GM21528 (cell line): Measurements from ENCODE around the gene DTX2.
A peak's percentile ranks its signal among the peaks of the same experiment; 100 is the strongest.
"Not testable (repeated sequence)": the region's sequence is repeated elsewhere in the genome, so short reads cannot be mapped to it uniquely, and the experiment has no call there.

Experiments used
- ATAC-seq: cut with Tn5 transposase; IDR thresholded peaks from one replicate; pipeline ENCODE4 v1.9.1; 2021; ENCODE audit warnings: mild to moderate bottlenecking, moderate library complexity; ENCODE audit not compliant: unreplicated experiment, low FRiP score

The DTX2 gene

DNA sequence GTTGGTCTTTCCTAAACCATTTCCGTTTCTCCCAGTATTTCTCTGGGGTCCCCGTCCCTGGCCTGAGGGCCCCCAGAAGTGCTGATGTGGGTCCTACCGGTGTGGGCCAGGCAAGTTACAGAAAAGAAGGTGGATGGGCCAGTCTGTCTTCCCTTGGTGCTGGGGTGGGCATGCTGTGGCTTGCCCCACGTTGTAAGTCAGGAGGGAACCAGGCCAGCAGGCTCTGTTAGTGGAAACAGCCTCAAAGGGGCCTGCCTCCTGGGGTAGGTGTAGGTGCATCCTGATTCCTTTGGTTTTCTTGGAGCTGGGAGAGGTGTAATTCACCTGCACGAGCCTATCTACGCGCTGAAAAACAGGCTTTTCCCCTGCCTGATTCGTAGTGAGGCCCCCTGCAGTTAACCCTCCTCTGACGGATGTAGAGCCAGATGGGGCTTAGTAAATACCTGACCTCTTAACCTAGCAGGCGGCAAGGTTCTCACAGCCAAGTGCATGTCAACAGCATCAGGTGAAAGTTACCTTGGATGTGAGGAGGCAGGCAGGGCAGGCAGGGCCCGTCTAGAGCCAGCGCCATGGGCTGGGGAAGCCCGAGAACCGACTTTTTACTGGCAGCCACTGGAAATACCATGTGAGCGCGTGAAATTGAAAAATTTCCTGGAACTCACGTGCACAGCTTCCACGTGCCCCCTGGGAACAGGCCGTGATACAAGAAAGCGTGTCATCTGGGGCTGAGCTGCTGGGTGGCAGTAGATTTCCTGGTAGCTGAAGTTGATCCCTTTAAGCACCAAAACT lies 24.5 kb downstream of the DTX2 start:
- peak; percentile 12 for ATAC-seq

DNA sequence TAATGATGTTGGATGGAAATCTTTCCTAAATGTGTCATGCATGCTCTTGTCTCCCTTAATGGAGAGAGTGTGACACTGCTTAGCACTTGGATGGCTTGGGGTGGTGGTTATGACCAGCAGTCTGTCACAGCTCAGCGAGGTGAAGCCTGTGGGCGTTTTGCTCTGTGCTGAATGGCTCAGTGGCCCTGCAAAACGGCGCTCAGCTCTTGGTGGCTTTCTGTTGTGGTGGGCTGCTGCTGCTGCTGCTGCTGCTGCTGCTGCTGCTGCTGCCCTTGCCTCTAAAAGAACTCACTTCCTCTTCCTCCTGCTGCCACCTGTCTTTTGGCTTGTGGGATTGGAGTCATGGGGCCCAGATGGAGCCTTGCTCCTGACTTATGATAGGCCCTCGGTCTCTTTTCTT lies 25.1 kb downstream of the DTX2 start:
- peak; percentile 98 for ATAC-seq

DNA sequence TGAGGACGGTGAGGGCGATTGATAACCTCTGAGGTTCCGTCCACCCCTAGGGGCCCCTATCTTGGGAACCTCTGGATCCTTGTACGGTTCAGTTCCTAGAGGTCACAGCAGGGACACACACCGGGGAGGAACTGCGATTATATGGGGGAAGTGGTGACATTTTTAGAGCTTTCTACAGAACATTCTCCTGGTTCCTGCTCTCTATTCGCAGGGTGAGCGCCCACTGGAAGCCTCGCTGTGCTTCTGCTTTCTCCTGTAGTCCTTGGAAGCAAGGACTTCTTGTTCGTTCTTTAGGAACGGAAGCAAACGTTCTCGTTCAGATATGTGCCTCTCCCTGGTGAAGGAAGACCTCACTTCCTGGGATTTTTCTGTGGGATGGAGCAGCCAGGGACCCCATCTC lies 26.5 kb downstream of the DTX2 start:
- not testable (repeated sequence) for ATAC-seq

DNA sequence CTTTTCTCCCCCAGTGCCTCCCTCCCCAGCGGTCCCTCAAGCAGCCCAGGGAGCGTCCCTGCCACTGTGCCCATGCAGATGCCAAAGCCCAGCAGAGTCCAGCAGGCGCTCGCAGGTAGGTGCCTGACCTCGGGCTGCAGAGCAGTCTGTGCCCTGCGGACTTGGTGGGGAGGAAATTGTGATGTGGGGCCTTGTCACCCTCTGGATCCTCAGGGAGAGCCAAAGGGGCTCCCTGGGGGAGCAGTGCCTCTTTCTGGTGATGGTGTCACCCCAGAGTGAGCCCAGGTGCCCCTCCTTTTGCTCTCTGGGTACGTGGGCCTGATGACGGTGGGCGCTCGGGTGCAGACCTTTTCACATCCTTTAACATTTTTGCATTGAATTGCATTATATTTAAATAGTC lies 30.6 kb downstream of the DTX2 start:
- ATAC-seq, result not testable (repeated sequence)

DNA sequence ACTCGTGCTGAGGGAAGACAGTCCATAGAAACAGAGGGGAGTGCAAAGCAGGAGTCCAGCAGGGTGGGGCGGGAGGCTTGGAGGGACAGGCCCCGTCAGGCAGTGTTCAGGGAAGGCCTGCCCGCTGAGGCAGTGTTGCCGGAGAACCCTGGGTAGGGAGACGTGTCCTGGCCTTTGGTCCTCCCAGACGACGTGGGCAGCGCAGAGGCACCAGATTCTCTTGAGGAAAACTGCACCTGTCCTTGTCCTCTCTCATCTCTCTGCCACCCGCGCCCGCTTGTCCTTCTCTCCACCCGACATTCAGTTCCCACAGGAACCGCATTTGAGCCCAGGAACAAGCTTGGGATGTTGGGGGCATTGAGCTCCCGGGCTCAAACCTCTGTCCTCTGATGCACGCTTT lies 34.2 kb downstream of the DTX2 start:
- not testable (repeated sequence) for ATAC-seq

DNA sequence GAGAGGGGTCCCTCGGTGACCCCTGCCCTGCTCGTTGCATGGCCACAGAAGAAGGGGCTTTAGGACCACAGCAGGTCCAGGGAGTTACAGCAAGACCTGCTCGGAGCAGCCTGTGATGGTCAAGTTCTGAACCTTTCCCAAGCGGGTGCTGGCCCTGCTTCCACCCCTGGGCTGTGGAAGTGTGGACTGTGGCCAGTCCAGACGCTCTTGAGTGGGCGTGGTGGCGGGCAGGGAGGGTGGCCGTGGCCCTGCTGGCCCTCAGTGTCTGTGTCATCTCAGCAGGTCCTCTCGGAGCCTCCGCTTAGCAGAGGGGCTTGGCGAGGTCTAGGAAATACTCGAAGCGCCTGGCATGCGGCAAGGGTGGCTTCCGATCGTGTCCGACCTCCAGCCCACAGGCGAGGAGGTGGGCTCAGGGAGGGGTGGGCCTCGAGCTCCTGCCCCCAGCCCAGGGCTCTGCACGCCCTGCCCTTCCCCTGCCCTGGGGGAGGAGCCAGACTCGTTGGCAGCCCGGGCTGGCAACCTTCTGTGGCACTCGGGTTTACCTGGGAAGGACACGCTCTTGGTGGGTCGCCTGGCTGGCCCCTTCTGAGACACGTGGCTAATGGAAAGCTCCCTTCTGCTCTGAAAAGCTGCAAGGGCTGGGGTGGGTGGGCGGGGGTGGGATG lies 36.5 kb downstream of the DTX2 start:
- not testable (repeated sequence) for ATAC-seq

DNA sequence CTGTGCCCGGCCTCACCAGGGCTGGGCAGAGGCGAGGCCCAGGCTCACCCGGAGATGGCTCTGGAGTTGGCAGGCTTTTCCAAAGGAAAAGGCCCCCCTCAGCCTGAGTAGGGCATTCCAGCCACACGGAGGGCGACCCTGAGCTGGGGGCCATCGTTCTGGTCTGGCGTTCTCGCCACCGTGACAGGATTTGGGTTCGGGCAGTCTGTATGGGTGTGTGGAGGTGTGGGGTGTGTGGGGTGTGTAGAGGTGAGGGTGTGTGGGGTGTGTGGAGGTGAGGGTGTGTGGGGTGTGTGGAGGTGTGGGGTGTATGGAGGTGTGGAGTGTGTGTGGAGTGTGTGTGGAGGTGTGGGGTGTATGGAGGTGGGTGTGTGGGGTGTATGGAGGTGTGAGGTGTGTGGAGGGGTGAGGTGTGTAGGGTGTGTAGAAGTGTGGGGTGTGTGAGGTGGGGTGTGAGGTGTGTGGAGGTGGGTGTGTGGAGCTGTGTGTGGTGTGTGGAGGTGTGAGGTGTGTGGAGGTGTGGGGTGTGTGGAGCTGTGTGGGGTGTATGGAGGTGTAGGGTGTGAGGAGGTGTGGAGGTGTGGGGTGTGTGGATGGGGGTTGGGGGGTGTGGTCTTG lies 37.2 kb downstream of the DTX2 start:
- not testable (repeated sequence) for ATAC-seq

DNA sequence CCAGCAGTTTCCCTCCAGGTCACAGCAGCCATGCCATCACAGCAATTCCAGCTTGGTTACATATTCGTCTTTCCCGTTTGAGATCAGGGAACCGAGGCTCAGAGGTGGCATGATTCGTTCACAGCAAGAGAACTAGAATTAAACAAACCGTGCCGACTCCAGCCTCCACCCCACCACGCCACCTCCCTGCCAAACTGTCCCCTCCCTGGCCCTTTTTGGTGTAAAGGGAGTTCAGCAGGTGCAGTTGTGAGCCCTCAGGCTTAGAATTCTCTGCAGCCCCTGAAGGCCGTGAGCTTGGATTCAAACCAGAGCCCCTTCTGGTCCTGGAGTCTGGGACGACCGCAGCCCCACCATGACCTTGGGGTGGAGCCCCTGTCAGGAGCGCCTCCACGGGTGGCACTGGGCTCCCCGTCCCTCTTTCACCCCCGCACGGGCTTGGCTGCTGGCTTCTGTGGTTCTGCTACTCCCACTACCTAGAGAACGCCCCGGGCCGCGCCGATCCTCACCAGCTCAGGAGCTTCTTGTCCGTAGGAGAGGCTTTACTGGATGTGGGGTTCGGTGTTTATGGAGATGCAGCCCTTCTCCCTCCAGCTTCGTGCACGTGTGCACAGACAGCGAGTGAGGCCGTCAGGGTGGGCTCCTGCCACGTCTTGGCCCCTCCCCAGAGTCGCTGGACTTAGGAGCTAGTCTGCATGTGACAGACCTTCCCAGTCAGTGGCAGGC lies 37.9 kb downstream of the DTX2 start:
- not testable (repeated sequence) for ATAC-seq

DNA sequence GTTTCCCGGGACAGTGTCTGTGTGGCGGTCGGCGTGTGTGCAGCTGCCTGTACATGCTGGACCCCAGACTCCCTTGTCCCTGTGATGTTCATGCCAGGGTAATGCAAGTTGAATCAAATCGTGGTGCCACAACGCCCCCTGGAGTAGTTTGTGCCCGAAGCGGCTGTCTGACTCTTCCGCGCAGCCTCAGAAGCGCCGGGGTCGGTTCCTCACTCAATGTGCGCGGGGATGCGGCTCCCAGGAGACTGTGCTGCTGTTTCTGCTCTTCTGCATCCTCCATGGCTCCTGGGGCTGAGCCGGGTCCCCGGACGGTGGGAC lies 38.4 kb downstream of the DTX2 start:
- not testable (repeated sequence) for ATAC-seq

DNA sequence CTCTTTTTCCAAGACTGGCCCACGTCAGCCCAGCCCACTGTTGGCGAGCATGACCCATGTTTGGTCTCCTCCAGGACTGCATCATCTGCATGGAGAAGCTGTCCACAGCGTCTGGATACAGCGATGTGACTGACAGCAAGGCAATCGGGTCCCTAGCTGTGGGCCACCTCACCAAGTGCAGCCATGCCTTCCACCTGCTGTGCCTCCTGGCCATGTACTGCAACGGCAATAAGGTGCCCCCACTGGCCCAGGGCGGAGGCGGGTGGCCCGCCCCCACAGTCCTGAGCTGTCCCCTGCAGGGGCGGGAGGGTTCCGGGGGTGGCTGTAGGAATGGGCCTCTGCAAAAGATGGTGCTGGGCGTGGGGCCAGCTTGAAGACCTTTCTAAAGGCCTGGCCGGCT lies 40.7 kb downstream of the DTX2 start:
- not testable (repeated sequence) for ATAC-seq

DNA sequence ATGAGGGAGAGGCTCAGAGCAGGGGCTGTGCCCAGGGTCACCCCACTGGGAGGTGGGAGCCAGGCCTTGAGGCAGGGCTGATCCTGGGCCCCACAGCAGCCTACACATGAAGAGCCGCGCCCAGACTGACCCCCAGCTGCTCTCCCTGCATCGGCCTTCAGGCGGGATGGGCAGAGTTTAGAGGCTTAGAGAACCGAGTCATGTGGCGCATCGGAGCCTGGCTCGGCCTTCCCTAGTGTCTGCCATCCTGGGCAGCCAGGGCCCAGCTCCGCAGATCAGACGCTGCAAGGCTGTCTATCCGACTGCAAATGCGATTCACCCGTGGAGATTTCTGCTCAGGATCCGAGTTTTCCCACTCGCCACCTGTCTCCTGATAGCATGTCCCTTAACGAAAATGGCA lies 41.3 kb downstream of the DTX2 start:
- ATAC-seq, result not testable (repeated sequence)

DNA sequence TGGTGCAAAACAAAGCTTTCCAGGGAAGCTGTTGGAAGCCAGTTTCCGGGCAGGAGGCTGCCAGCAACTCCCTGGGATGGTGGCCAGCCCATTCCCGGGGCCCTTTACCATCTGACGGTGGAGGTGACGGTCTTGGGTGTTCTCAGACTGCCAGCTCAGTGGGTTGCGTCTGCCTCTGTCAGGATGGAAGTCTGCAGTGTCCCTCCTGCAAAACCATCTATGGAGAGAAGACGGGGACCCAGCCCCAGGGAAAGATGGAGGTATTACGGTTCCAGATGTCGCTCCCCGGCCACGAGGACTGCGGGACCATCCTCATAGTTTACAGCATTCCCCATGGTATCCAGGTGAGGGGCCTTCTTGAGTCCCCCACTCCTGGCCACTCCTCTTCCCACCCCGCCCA lies 41.7 kb downstream of the DTX2 start:
- not testable (repeated sequence) for ATAC-seq

DNA sequence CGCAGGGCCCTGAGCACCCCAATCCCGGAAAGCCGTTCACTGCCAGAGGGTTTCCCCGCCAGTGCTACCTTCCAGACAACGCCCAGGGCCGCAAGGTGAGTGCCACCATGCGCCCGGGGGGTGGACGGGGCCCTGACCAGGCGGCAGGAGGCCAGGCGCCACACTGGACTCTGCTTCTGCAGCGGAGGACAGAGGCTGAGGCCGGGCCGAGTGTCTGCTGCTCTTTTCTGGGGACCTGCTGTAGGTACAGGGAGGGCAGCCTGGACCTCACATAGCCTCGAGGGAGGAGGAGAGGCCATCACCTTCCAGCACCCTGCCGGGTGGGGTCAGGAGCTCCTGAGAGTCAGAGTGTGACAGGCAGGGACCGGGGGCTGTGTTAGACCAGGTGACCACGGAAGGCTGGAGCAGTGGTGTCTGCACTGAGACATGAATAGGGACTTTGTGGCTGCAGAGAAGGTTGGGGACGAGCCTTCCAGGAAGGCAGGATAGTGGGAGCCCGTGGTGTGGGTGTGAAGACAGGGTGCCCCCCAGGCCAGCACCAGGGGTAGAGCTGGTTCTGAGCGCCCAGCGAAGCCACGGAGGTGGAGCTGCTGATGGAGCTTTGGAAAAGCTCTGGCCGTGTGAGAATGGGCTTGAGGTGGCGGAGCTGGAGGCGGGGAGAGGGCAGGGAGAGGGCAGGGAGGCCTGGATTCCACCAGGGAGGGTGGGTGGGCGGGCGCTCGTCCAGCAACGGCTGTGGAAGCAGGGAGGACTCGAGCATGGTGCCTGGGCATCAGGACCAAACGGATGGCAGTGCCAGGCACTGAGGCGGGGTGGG lies 43.0 kb downstream of the DTX2 start:
- not testable (repeated sequence) for ATAC-seq

DNA sequence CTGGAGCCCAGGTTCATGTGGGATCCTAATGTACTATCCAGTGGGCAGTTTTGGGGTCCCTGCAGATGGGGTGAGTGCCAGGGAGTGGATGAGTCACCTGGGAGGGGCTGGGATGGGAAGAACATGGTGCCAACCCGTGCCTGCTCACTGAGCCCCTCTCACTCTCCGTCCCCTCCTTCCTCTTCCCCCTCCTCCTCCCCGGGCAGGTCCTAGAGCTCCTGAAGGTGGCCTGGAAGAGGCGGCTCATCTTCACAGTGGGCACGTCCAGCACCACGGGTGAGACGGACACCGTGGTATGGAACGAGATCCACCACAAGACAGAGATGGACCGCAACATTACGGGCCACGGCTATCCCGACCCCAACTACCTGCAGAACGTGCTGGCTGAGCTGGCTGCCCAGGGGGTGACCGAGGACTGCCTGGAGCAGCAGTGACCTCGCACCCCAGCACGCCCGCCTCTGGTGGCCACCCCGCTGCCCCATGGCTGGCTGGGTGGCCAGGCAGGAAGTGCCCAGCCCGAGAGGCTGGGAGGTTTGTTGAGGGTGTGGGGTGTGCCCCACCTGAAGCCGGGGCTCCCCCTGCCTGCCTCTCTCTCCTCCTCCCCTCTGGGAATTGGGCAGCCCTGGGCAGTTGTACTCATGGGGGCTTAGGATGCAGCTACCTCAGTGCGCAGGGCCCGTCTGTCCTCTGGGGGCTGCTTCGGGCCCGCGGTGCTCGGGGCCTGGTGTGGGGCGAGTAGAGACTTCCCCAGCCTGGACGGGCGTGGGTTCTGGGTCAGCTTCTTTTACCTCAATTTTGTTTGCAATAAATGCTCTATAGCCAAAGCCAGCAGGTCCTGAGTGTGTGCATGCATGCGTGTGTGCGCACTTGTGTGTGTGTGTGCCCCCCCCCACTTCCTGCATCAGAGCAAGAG lies 43.9 kb downstream of the DTX2 start:
- no peak for ATAC-seq

DNA sequence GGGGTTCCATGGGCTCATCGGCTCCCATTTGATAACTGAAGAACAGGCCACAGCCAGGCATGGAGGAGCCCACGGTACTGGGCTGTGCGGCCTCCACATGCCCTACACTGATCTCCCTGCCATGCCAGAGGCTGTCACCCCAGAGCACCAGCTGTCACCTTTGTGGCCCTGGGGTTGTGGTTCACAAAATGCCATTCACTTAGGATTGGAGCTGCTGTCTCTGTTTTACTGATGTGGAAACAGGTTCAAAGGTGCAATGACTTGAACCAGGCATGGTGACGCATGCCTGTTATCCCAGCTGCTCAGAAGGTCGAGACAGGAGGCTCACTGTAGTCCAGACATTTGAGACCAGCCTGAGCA lies 44.6 kb downstream of the DTX2 start:
- no peak for ATAC-seq

DNA sequence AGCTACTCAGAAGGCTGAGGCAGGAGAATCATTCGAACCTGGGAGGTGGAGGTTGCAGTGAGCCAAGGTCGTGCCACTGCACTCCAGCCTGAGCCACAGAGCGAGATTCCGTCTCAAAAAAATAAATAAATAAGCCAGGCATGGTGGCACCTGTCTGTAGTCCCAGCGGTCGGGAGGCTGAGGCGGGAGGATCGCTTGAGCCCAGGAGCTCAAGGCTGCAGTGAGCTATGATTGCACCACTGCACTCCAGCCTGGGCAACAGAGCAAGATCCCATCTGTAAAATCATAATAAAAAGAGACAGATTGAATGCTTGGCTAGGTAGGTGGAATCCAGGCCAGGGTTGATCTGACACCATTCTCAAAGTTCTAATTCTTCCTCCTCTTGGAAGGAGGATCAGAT lies 45.1 kb downstream of the DTX2 start:
- not testable (repeated sequence) for ATAC-seq

DNA sequence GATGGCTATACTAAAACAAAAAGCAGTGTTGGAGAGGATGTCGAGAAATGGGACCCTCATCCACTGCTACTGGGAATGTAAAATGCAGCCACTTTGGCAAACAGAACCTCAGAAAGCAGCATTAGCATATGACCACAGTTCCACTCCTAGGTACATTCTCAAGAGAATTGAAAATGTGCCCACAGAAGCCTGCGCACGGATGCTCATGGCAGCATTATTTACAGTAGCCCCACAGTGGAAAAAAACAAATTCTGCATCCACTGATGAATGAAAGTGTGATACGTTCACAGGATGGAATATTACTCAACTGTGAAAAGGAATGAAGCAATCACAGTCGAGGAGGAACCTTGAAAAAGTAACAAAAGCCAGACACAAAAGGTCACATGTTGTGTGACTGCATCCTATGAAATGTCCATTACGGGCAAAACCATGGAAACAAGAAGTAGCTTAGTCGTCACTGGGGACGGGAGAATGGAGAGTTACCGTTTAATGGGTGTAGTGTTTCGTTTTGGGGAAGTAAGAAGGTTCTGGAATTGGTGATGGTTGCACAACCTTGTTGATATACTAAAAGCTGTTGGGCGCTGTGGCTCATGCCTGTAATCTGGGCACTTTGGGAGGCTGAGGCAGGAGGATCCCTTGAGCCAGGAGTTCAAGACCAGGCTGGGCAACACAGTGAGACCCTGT lies 46.4 kb downstream of the DTX2 start:
- ATAC-seq, result no peak

DNA sequence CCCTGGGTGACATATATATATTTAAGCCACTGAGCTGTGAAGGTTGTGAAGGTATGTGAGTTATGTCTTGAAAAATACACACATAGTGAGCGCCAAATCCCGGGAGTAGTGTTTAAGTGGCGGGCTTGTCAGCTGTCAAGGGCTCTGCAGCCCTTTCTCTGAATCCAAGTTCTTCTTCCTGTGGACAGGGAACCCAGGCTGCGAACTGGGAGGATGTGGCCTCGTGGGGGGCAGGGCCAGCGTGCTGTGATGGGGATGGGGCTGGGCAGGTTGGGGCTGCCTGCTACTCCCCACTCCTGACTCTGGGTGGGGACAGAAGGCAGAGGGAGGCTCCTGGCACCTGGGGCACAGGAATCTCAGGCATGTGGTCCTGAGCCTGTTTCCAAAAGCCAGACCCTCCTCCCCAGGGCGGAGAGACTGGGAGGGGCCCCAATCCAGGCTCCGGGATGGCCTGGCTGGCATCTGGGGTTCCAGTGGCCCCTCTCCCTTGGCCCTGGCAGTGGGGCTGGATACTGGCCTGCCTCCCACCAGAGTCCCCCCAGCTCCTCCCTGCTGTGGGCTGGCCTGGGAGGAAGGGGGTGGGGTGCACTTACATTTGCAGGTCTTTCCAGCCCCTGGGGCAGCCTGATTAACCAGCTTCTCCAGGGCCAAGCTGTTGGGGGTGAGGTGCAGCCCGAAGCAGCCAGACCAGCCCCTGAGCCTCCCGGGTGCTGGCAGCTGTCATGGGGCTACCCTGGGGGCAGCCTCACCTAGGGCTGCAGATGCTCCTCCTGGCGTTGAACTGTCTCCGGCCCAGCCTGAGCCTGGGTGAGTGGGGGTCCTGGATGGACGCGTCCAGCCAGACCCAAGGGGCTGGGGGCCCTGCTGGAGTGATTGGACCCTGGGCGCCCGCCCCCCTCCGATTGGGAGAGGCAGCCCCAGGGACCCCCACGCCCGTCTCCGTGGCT lies 48.7 kb downstream of the DTX2 start, which contains the start of gene UPK3B:
TSS of gene UPK3B (plus strand) at position 622 of the 947 bp plus-strand sequence. CDS start at position 723, 101 bp downstream.
- ATAC-seq, result no peak
